Keratinocyte (primary cell): Measurements from ENCODE around the gene BPNT1. TPM values are rescaled to one million over a fixed set of nuclear protein-coding genes. Genes with fewer than 3 reads are reported as not detected.
"Not testable (repeated sequence)": the region's sequence is repeated elsewhere in the genome, so short reads cannot be mapped to it uniquely, and the experiment has no call there.

ENCODE experiments used
- DNase-seq: peaks from one replicate; pipeline ENCODE4 v3.0.0-alpha.2; 2011; ENCODE audit warnings: low read depth, missing footprints, low spot score
- FAIRE-seq: peaks from 2 replicates; lab custom pipeline; 2011; peaks lifted over from hg19 to GRCh38; lab: Jason Lieb, UNC
- H2AFZ ChIP-seq: 2 replicates; pipeline ENCODE4 v1.6.0; 2012; ENCODE audit warnings: low read length, control low read depth, inconsistent platforms; ENCODE audit not compliant: control insufficient read depth
- H3K27ac ChIP-seq: 2 replicates; pipeline ENCODE4 v1.5.1; 2011; ENCODE audit warnings: low read length; ENCODE audit not compliant: control insufficient read depth, insufficient read depth
- H3K27me3 ChIP-seq: 3 replicates; pipeline ENCODE4 v1.6.0; 2011; ENCODE audit warnings: low read length; ENCODE audit not compliant: control insufficient read depth, insufficient read depth; ENCODE audit errors: extremely low read depth
- H3K36me3 ChIP-seq, 2 experiments: 2 replicates in 1 of 2; 3 replicates in 1 of 2; pipeline ENCODE4 v1.5.1; 2011; ENCODE audit warnings: low read length in 2 of 2, mild to moderate bottlenecking in 1 of 2; ENCODE audit not compliant: control insufficient read depth in 2 of 2, insufficient read depth in 2 of 2; ENCODE audit errors: extremely low read depth in 1 of 2
- H3K4me1 ChIP-seq: 3 replicates; pipeline ENCODE4 v1.5.1; 2011; ENCODE audit warnings: low read length; ENCODE audit not compliant: control insufficient read depth, insufficient read depth; ENCODE audit errors: extremely low read depth
- H3K4me2 ChIP-seq: 3 replicates; pipeline ENCODE4 v1.6.0; 2011; ENCODE audit warnings: low read depth, low read length; ENCODE audit not compliant: control insufficient read depth, insufficient read depth; ENCODE audit errors: extremely low read depth
- H3K4me3 ChIP-seq, 3 experiments: fragments of 200-600 bp in 1 of 3; sonication (generic) in 1 of 3; 2 replicates in 2 of 3; 3 replicates in 1 of 3; pipeline ENCODE4 v1.5.1; 2011 to 2016; ENCODE audit warnings: low read length in 3 of 3, mild to moderate bottlenecking in 3 of 3, control low read depth in 2 of 3, inconsistent platforms in 1 of 3, low read depth in 1 of 3, mixed read lengths in 1 of 3, mixed run types in 1 of 3, moderate library complexity in 1 of 3; ENCODE audit not compliant: control insufficient read depth in 2 of 3, insufficient read depth in 2 of 3; ENCODE audit errors: extremely low read depth in 1 of 3
- H3K79me2 ChIP-seq: 2 replicates; pipeline ENCODE4 v1.6.0; 2012; ENCODE audit warnings: low read length; ENCODE audit not compliant: control insufficient read depth, insufficient read depth
- H3K9ac ChIP-seq: 3 replicates; pipeline ENCODE4 v1.6.0; 2011; ENCODE audit warnings: low read length; ENCODE audit not compliant: control insufficient read depth, insufficient read depth; ENCODE audit errors: extremely low read depth
- H3K9me1 ChIP-seq: 3 replicates; pipeline ENCODE4 v1.6.0; 2011; ENCODE audit warnings: low read length; ENCODE audit not compliant: control insufficient read depth, insufficient read depth; ENCODE audit errors: extremely low read depth
- H3K9me3 ChIP-seq: 2 replicates; pipeline ENCODE4 v1.5.1; 2012; ENCODE audit warnings: low read depth, low read length; ENCODE audit not compliant: control insufficient read depth
- H4K20me1 ChIP-seq: 3 replicates; pipeline ENCODE4 v1.6.0; 2011; ENCODE audit warnings: low read length; ENCODE audit not compliant: control insufficient read depth, insufficient read depth; ENCODE audit errors: extremely low read depth
- EZH2 ChIP-seq: IDR thresholded peaks from one replicate; pipeline ENCODE4 v1.6.1; 2012; ENCODE audit warnings: inconsistent platforms, mild to moderate bottlenecking, low read length, moderate library complexity
- dilution Hi-C: fragments of 300-500 bp; cut with MboI; formaldehyde crosslinking; loops from one replicate; pipeline ENCODE4 v1.7.0; 2020; ENCODE audit warnings: low sequenced_read_pairs; ENCODE audit not compliant: extremely low pct_ligation_motif_present
- polyA plus RNA-seq, 5 experiments: library from polyadenylated mRNA; depleted of rRNA in 3 of 5; stranded (reverse) in 3 of 5; stranded (forward) in 1 of 5; unstranded in 1 of 5; fragments of >200 nt; gene quantifications; 1 replicate in 1 of 5; 2 replicates in 3 of 5; 3 replicates in 1 of 5; pipeline versions ENCODE4 v1.2.1 to v1.2.3, GENCODE V29; 2011 to 2012; ENCODE audit warnings: missing spikeins in 2 of 5, low read depth in 1 of 5, low replicate concordance in 1 of 5
- TF ChIP-seq, protein P1 (sequence below), 3 experiments: IDR thresholded peaks in 1 of 3; conservative IDR thresholded peaks in 1 of 3; optimal IDR thresholded peaks in 1 of 3; 2 replicates in 2 of 3; 3 replicates in 1 of 3; pipeline versions ENCODE3 to v1.5.1; 2011; ENCODE audit warnings: low read length in 3 of 3, mild to moderate bottlenecking in 3 of 3, moderate library complexity in 2 of 3, control low read depth in 1 of 3, inconsistent platforms in 1 of 3; ENCODE audit not compliant: insufficient read depth in 2 of 3; ENCODE audit errors: extremely low read depth in 1 of 3

BPNT1 gene
- polyA plus RNA-seq, 1 donor (not counting 4 experiments of a cell fraction or from before 2014, with no cell fraction given), result 53.7 TPM

DNA sequence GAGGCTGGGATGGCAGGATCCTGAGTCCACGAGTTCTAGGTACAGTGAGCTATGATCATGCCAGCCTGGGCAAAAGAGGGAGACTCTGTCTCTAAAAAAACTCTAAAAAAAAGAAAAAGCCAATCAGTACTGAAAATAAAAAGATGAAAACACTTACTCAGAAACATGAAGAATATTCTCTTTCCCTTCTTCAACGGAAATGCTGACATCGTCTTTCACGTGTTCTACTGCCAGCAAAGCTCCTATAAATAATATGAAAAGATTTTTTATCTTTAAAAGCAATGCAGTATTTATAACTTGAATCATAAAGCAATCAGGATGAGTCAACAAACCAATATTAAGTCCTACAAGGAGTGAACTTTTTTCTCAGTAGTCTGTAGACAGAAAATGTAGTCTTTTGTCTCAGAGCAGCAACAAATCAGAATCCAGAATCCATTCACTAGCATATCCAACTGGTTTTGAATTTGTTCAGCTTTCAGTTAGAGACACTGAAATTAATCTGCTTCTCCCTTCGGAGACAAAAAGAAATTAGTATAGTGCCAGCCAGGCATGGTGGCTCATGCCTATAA lies 49.5 kb downstream of the BPNT1 start:
- H3K9me1 ChIP-seq, result no peaks in the 10 kb centered on the region
- no peak overlapping the region for H3K4me3 ChIP-seq
- no peak overlapping the region for H3K4me2 ChIP-seq
- no peak overlapping the region for H3K27ac ChIP-seq
- TF ChIP-seq, protein P1, sequence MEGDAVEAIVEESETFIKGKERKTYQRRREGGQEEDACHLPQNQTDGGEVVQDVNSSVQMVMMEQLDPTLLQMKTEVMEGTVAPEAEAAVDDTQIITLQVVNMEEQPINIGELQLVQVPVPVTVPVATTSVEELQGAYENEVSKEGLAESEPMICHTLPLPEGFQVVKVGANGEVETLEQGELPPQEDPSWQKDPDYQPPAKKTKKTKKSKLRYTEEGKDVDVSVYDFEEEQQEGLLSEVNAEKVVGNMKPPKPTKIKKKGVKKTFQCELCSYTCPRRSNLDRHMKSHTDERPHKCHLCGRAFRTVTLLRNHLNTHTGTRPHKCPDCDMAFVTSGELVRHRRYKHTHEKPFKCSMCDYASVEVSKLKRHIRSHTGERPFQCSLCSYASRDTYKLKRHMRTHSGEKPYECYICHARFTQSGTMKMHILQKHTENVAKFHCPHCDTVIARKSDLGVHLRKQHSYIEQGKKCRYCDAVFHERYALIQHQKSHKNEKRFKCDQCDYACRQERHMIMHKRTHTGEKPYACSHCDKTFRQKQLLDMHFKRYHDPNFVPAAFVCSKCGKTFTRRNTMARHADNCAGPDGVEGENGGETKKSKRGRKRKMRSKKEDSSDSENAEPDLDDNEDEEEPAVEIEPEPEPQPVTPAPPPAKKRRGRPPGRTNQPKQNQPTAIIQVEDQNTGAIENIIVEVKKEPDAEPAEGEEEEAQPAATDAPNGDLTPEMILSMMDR (optimal IDR thresholded peaks at IDR 0.05 in 1 of 3, IDR thresholded peaks at IDR 0.05 in 1 of 3, conservative IDR thresholded peaks at IDR 0.05 in 1 of 3; ENCODE audit: extremely low read depth in 1 of 3, insufficient read depth in 2 of 3, low read length in 3 of 3), result no peak
- H2AFZ ChIP-seq, result no peak overlapping the region
- FAIRE-seq, result no peak
- dilution Hi-C loops, result no loop called here
- H3K79me2 ChIP-seq, result peaks cover 63% of the 10 kb centered on the region
- H3K9ac ChIP-seq, result no peak overlapping the region
- DNase-seq, result no peak
- H3K36me3 ChIP-seq, result peaks cover 6 to 8% of the 10 kb centered on the region in 2 experiments
- H3K4me1 ChIP-seq, result no peaks in the 10 kb centered on the region
- peaks cover 2% of the 10 kb centered on the region for H4K20me1 ChIP-seq
- no peaks in the 10 kb centered on the region for H3K27me3 ChIP-seq
- no peaks in the 10 kb centered on the region for H3K9me3 ChIP-seq

DNA sequence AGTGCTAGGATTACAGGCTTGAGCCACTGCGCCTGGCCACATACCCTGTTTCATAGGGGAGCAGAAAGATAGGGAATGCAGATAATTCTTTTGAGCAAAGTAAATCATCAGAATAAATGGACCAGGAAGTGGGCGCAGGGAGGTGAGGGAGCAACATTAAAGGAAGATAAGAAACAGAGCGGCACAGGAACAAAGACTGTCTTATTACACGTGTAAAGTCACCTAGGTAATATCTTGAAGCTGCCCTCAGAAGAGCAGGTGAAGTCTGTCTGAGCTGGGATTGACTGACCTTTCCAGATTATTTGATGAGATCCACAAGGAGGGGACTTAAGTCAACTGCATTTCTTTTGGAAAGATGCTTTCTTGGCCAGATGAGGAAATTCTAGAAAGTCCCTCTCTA lies 50.9 kb downstream of the BPNT1 start:
- Histone ChIP-seq H3K9me3 (no peaks in the 10 kb centered on the region), H3K27me3 (no peaks in the 10 kb centered on the region), H3K9me1 (no peaks in the 10 kb centered on the region), H3K4me3 (no peak overlapping the region), H2AFZ (no peak overlapping the region), H3K4me1 (no peaks in the 10 kb centered on the region), H3K27ac (no peak overlapping the region), H3K4me2 (no peak overlapping the region), H3K9ac (no peak overlapping the region), H4K20me1 (peaks cover 6% of the 10 kb centered on the region), H3K36me3 (peaks cover 8 to 10% of the 10 kb centered on the region in 2 experiments), H3K79me2 (peaks cover 53% of the 10 kb centered on the region)
- no peak for TF ChIP-seq EZH2
- TF ChIP-seq, protein P1 (optimal IDR thresholded peaks at IDR 0.05 in 1 of 3, IDR thresholded peaks at IDR 0.05 in 1 of 3, conservative IDR thresholded peaks at IDR 0.05 in 1 of 3; ENCODE audit: extremely low read depth in 1 of 3, insufficient read depth in 2 of 3, low read length in 3 of 3), result no peak
- DNase-seq (no peak), FAIRE-seq (no peak)
- dilution Hi-C loops, result no loop called here

DNA sequence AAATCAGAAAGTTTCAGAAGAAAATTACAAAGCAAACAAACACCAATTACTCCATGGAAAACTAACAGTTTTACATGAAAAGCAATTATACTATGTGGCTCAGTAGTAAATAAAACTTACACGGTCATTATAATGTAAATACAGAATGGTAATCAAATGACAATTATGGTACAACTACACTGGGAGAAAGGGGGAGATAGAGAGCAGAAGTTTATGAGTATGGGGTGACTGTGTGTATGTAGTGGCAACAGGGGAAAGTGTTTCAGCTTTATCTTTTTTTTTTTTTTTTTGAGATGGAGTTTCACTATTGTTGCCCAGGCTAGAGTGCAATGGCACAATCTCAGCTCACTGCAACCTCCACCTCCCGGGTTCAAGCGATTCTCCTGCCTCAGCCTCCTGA lies 51.8 kb downstream of the BPNT1 start:
- H3K4me1 ChIP-seq, H3K4me2 ChIP-seq, H3K9me3 ChIP-seq, H3K27me3 ChIP-seq, dilution Hi-C loops, H3K9me1 ChIP-seq, H3K27ac ChIP-seq, H3K4me3 ChIP-seq, DNase-seq, H4K20me1 ChIP-seq, FAIRE-seq, H3K9ac ChIP-seq, H2AFZ ChIP-seq: not testable (repeated sequence)
- Histone ChIP-seq H3K79me2 (peaks cover 46% of the 10 kb centered on the region), H3K36me3 (peaks cover 8 to 10% of the 10 kb centered on the region in 2 experiments)
